ENCODE measurements around the gene MARCHF11.

The MARCHF11 gene

GRCh38 chr5:16131878-16132277 is 47.7 kb downstream of the MARCHF11 start:
- no peak for DNase-seq (ENCODE audit: low spot score)

- DNase-seq (ENCODE audit: low spot score): no peak
Measured at GRCh38 chr5:16128944-16129343, 50.6 kb downstream of the MARCHF11 start.

- no peak for DNase-seq (ENCODE audit: low spot score)
Measured at GRCh38 chr5:16127865-16128544, 51.6 kb downstream of the MARCHF11 start.

DNA sequence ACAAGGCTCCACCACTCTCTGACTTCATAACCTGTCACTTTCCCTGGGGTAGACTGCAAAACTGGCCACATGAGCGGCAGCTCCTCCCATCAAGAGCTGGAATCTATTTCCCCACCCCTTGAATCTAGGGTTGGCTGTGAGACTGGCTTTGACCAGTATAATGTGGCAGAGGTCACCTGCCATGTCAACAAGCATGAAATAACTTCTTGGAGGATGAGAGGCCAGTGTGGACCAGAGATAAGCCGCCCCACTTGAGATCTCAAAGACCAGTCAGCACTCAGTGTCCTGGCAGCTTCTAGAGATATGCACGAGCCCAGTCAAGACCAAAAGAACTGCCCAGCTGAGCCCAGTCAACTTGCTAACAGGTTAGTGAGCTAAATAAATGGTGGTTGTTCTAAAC is 59.0 kb downstream of the MARCHF11 start:
- no peak for DNase-seq (ENCODE audit: low spot score)

- no peak for DNase-seq (ENCODE audit: low spot score)
Measured at GRCh38 chr5:16119790-16120189, 59.8 kb downstream of the MARCHF11 start.

DNA sequence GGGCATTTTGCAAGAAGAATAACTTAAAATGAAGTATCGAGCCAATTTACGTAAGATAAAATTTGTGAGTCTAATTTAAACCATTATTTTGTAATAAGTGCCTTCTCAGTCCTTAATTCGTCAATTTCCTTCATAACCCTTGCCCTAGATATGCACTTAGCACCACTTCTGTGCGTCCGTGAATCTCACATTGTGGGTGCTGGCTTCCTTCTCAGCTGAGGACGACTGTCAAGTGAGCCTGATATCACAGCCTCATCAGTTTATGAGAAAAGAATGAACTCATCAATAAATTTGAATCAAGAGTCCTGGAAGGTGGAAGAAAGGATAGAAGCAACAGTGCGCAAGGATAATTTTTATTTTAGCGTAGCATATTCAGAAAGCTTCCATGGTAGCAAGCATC is 64.5 kb downstream of the MARCHF11 start:
- DNase-seq (ENCODE audit: low spot score): no peak

DNA sequence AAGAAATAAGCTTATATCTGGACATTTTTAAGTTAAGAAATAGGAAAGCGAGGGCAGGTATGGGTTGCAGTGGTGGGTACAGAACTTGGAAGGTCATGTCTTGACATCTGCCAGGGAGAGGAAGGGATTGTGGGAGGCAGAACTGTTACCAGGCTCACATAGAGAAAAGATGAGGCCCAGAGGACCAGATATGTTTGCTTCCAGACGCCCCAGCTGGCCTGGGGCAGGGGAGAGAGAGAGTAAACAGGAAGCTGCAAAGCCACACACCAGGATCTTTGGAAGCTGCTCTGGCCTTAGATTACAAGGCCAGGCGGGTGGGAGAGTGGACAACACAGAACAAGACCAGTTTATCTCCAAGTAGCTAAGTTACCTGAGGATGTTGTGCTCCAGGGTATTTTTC is 71.2 kb downstream of the MARCHF11 start:
- DNase-seq (ENCODE audit: low spot score): no peak

DNA sequence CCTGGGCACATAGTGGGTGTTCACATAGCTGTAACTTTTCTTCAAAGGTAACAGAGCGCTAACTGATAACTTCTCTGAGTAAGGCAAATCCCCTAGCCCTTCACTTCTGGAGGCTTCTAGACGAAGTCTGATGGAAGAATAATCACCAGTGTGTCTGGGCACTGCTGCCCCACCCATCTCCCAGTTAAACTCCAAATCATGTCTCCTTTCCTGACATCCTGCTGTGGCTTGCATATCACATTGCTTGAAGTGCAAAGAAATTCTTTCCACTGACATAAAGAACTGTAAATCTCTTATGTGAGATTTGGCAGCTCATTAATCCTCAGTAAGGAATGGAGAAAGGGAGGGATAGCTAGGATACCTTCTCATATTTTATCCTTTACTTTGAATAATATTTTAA is 74.6 kb downstream of the MARCHF11 start:
- no peak for DNase-seq (ENCODE audit: low spot score)

- DNase-seq (ENCODE audit: low spot score): no peak
Measured at GRCh38 chr5:16095612-16096011, 84.0 kb downstream of the MARCHF11 start.

DNA sequence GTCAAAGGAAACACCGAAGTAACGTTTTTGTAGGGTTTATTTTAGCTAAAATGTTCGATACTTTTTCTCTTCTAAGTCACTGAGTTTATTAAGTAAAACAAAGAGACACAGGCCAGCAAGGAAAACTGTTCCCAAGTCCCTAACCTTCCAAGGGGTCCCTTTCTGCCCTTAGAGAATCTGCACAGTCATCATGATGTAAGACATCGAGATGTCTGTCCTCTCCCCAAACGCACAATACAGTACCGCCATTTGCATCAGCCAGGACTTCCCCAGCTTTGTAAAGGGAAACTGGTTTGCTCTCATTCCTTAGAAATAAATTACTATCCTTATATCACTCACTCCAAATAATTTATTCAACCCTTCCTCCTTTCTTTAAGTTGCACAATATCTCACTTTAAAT is 89.3 kb downstream of the MARCHF11 start:
- DNase-seq (ENCODE audit: low spot score): no peak

DNA sequence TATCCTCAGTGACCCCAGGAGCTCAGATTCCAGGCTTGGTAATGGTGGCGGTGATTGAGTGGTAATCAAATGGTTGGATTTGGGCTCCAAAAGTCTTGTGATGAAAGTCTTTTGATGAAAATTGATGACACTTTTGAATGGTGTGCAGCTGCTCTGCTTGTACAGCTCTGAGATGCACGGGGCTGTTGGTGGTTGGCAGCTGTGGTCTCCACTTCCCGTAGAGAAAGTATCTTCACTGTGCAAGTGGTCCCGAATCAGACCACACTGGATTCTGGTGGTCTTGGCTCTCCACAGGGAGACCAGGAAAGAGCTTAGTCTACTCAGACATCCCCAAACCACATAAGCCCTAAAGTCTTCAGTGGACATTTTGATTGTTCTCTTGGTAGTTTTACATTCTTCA is 96.6 kb downstream of the MARCHF11 start:
- no peak for DNase-seq (ENCODE audit: low spot score)

DNA sequence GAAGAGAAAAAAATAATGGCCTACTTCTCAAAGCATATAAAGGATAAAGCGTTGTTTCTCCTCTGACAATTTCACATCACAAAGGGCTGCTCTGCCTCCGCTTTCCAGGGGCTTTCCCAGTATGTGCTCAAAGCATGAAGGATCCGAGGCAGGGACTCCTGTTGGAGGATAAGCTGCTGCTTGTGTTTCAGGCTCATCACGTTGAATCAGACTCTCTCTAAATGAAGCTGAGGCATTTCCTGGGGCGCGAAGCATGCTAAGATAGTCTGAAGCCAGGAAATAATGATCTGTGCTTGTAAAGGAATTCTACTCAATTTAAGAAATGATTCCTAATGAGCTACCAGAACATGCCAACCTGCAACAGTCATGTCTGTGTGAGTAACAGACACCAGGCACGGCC is 97.5 kb downstream of the MARCHF11 start:
- no peak for DNase-seq (ENCODE audit: low spot score)

DNA sequence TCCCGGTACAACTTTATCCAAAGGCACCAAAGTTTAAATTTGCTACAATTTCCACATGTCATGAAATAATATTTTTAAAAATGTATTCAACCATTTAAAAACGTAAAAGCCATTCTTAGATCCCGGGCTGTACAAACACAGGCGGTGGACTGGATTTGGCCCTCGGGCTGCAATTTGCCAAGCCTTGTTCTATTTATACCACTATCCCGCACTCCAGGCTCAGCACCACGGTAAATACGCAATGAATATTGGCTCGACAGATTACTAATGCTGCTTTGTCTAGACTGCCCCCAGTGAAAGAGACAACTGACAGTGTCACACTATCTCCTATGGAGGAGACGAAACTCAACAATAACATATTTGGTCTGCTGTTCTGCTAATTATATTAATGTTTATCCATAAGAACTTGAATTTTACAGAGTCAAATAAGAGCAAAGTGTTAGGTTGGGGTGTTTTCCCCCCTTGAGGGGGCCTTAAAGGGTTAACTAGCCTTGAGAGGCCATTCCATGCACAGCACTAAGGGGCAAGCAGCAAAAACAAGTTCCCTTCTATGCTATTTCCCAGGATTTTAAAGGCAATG is 98.1 kb downstream of the MARCHF11 start:
- DNase-seq (ENCODE audit: low spot score): no peak

DNA sequence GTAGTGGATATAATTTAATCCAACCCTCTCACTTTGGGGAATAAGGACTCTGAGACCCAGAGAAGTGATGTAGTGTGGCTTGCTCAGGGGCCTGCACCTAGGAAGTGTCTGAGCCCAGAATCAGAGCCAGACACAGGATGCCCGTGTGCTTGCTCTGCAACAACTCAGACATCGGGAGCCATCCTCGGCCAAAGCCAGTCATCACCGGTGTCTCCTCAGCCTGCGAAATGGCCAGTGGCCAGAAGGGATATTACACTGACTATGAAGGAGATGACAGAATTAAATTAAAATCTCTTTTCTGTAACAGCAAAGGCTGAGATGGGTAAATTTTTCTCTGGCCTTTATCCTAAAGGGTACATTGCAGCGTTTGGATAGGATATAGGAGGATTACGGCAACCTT is 102.9 kb downstream of the MARCHF11 start:
- no peak for DNase-seq (ENCODE audit: low spot score)

DNA sequence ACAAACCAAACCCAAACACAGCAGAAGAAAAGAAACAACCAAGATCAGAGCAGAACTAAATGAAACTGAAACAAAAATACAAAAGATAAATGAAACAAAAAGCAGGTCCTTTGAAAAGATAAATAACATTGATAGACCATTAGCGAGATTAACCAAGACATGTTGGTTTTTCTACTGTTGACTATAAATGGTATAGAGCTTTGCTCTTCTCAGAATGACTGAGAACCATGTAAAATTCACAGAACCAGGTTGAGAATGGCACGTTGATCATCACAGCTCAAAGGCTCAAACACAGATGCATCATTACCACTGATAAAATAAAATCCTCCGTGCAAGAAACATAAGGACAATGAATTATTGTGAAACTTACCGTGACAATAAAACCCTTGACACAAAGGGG is 105.2 kb downstream of the MARCHF11 start:
- DNase-seq (ENCODE audit: low spot score): no peak

GRCh38 chr5:16072616-16073015 is 107.0 kb downstream of the MARCHF11 start:
- no peak for DNase-seq (ENCODE audit: low spot score)

- no peak for DNase-seq (ENCODE audit: low spot score)
Measured at GRCh38 chr5:16067415-16067814, 112.2 kb downstream of the MARCHF11 start.

GRCh38 chr5:16066810-16067209 is 112.8 kb downstream of the MARCHF11 start:
- DNase-seq (ENCODE audit: low spot score): no peak

- DNase-seq (ENCODE audit: low spot score): no peak
Measured at GRCh38 chr5:16066320-16066719, 113.3 kb downstream of the MARCHF11 start.

DNA sequence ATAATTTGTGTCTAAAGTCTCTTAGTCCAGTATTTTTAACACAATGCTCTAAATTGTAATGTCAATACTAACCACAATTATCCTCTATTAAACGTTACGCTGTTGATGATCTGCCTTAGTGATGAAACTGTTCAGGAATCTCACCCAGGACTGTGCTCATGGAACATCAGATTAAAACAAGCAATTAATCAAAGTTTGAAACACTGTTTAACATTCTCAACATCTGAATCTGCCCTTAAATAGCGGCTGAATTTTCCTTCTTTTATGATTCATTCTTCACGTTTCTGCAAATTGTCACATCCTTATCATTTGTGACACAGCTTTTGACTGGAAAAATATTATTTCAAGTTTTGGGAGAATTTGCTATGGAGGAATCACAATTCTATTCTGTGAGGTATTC is 113.8 kb downstream of the MARCHF11 start:
- no peak for DNase-seq (ENCODE audit: low spot score)

DNA sequence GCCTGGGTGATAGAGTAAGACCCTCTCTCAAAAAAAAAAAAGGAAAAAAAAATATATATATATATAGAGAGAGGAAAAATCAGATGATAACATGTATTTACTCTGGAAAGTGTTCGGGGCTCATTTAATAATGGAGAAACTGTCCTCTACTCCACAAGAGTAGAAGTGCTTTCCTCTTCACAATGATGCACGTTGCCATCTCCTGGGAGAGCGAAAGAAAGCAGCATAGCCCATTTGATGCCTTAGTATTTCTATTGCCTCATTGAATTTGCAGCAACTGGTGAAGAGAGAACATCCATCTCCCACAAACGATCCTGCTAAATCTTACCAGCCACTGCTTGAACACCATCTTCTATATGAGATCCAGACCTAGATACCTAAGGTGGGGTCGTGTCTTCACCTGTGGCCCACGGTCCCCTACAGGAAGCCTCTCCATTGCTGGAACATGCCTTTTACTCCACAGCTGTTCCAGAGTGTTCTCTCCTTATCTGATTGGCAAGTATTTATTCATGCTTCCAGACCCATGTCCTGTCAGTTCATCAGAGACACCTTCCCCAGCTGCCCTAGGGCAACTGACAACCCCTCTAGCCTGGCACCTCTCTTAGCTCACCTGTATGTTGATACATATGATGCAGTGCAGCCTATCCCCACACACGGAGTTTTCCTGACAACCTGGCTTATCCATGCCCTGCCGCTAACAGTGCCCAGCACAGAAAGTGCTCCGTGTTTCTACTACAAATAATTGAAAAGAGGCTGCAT is 115.3 kb downstream of the MARCHF11 start:
- DNase-seq (ENCODE audit: low spot score): no peak

DNA sequence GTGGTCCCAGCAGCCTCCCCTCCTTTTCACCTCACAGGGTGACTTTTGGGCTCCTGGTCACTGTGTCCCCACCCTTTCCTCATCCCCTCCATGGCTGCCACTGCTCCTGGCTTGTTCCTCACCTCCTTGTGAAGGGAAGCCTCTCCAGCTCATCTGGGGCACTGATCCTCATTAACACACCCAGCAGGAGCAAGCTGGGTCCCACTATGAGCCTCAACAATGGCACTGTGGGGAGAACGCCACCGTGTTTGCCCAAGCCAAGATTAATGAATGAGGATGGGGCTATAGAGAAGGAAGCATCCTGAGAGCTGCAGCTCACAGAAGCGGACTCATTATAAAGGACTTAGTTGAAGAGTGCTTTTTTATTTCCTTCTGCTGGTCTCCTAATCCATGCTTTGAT is 118.4 kb downstream of the MARCHF11 start:
- DNase-seq (ENCODE audit: low spot score): no peak

- no peak for DNase-seq (ENCODE audit: low spot score)
Measured at GRCh38 chr5:16057277-16057676, 122.3 kb downstream of the MARCHF11 start.

All from hepatic stellate cell (primary cell).